Activated T-cell treated with anti-CD3 and anti-CD28 coated beads, Interleukin-2, amount 50 U/mL, for 4 hours (primary cell): ENCODE measurements around the gene GIT2. TPM values are rescaled to one million over a fixed set of nuclear protein-coding genes. Genes with fewer than 3 reads are reported as not detected.

ENCODE experiments used
- ATAC-seq, 2 donors: fragments of 200-7000 bp; cut with Tn5 transposase; one replicate each; pipeline ENCODE4 v1.10.0; 2021
- DNase-seq: peaks from one replicate; pipeline ENCODE4 v3.0.0-alpha.2; 2020
- H3K27me3 Mint-ChIP-seq: one replicate; pipeline ENCODE4 v1.8.0; 2021; ENCODE audit warnings: low read depth, mixed read lengths
- H3K36me3 Mint-ChIP-seq: one replicate; pipeline ENCODE4 v1.8.0; 2022; ENCODE audit warnings: mixed read lengths; ENCODE audit not compliant: insufficient read depth
- H3K4me1 Mint-ChIP-seq: one replicate; pipeline ENCODE4 v1.8.0; 2021; ENCODE audit warnings: low read depth, mixed read lengths
- H3K4me3 Mint-ChIP-seq: one replicate; pipeline ENCODE4 v1.8.0; 2021; ENCODE audit warnings: mild to moderate bottlenecking, moderate library complexity, mixed read lengths
- H3K9me3 Mint-ChIP-seq: one replicate; pipeline ENCODE4 v1.8.0; 2021; ENCODE audit warnings: mixed read lengths
- total RNA-seq, 3 donors: library from RNA; stranded (reverse); gene quantifications; one replicate each; pipeline ENCODE4 v1.2.1, GENCODE V29; 2021

The GIT2 gene
- total RNA-seq, 3 donors from 2014 or later, result 43.0 to 51.8 (median 49.0) TPM

- H3K36me3 Mint-ChIP-seq, result peaks cover 35% of the 10 kb centered on the region
- H3K4me3 Mint-ChIP-seq, result no peak overlapping the region
- H3K9me3 Mint-ChIP-seq, result no peaks in the 10 kb centered on the region
- ATAC-seq (no peak), DNase-seq (no peak)
- peaks cover 16% of the 10 kb centered on the region for H3K4me1 Mint-ChIP-seq
- H3K27me3 Mint-ChIP-seq, result no peaks in the 10 kb centered on the region
Measured at GRCh38 chr12:109952160-109952858, 43.9 kb downstream of the GIT2 start.

GRCh38 chr12:109951751-109952150 lies 44.4 kb downstream of the GIT2 start:
- no peak for ATAC-seq
- Mint-ChIP-seq H3K9me3 (no peaks in the 10 kb centered on the region), H3K4me1 (peaks cover 21% of the 10 kb centered on the region), H3K27me3 (no peaks in the 10 kb centered on the region), H3K4me3 (no peak overlapping the region), H3K36me3 (peaks cover 37% of the 10 kb centered on the region)
- DNase-seq, result no peak

DNA sequence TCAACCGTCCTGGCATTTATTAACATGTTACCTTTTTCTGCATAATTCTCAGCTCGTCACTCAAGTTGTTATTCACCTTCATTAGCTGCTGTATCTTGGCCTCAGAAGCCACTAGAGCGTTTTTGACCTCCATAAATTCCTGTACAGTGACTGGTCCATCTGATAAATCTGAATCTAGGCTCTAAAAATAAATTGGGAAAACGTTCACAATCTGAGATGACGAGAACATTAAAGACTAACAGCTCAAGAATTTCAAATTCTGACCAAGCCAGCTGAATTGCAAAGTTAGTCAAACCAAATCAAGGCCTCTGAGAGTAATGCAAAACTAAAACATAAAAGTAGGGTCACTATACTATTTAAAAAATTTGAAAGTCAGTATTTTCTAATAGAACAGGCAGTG lies 45.0 kb downstream of the GIT2 start:
- ATAC-seq, result no peak
- Mint-ChIP-seq H3K9me3 (no peaks in the 10 kb centered on the region), H3K36me3 (peaks cover 40% of the 10 kb centered on the region), H3K27me3 (no peaks in the 10 kb centered on the region), H3K4me1 (peaks cover 25% of the 10 kb centered on the region), H3K4me3 (no peak overlapping the region)
- no peak for DNase-seq

DNA sequence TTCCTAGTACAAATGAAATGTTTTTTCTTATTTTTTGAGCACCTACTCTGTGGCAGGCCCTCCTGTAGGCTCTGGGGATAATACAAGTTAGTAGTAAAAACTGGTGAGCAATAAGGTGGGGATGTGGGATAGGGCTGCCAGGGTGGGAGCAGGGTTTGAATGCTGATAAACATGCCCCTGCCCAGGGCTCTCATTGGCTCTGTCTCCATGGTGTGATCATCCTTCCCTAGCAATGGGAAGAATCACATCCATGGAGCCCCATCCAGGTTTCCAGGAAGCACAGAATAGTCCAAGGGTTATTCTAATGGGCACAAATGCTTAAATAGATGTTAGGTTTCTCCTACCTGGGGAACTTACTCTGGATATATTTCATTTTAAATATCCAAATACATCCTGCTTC lies 45.5 kb downstream of the GIT2 start:
- no peak overlapping the region for H3K4me3 Mint-ChIP-seq
- H3K4me1 Mint-ChIP-seq, result peaks cover 25% of the 10 kb centered on the region
- peaks cover 40% of the 10 kb centered on the region for H3K36me3 Mint-ChIP-seq
- H3K27me3 Mint-ChIP-seq, result no peaks in the 10 kb centered on the region
- no peak for ATAC-seq
- no peaks in the 10 kb centered on the region for H3K9me3 Mint-ChIP-seq
- no peak for DNase-seq

DNA sequence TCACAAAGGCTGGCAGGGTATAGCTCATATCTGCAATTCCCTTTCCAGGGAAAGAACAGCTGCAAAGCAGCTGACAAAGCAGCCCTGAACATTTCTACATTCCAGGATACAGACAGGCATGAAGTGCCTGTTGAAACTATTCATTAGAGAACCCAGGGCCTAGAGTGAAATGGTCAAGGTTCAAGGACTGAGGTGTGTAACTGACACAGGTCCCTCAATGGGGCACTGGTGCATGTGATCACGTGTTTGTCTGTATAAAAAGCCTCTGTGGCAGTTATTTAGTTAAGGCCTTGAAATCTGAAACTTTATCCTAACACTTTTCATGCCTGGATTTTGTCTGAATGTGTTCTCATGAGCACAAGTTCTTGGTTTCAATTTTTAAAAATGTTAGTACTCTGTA lies 47.1 kb downstream of the GIT2 start:
- no peak overlapping the region for H3K4me3 Mint-ChIP-seq
- ATAC-seq (no peak), DNase-seq (no peak)
- H3K27me3 Mint-ChIP-seq, result no peaks in the 10 kb centered on the region
- peaks cover 25% of the 10 kb centered on the region for H3K4me1 Mint-ChIP-seq
- H3K9me3 Mint-ChIP-seq, result no peaks in the 10 kb centered on the region
- H3K36me3 Mint-ChIP-seq, result peaks cover 43% of the 10 kb centered on the region

DNA sequence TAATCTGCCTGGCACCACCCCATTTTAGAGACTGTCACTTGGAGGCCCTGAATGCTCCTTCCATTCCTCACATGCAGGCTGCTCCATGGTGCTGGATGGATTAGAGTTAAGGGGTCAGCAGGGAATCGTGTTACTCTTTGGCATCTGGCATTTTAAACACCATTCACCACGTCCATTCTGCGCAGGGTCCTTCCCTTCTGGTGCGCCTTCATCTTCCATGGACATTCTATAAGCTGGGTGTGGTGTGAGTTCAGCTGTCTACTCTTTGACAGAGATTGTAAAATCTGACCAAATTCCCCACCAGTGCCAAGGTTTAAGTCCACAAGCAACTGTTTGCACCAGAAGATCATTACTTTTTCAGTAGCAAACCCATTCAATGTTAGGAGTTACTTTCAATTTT lies 47.8 kb downstream of the GIT2 start:
- H3K27me3 Mint-ChIP-seq, result no peaks in the 10 kb centered on the region
- peaks cover 25% of the 10 kb centered on the region for H3K4me1 Mint-ChIP-seq
- no peaks in the 10 kb centered on the region for H3K9me3 Mint-ChIP-seq
- no peak overlapping the region for H3K4me3 Mint-ChIP-seq
- ATAC-seq, result no peak
- H3K36me3 Mint-ChIP-seq, result peaks cover 39% of the 10 kb centered on the region
- DNase-seq, result no peak

- H3K27me3 Mint-ChIP-seq, result no peaks in the 10 kb centered on the region
- no peaks in the 10 kb centered on the region for H3K9me3 Mint-ChIP-seq
- ATAC-seq (peak in 1 of 2 donors; percentile 35), DNase-seq (no peak)
- H3K4me1 Mint-ChIP-seq, result peaks cover 24% of the 10 kb centered on the region
- peaks cover 32% of the 10 kb centered on the region for H3K36me3 Mint-ChIP-seq
- no peak overlapping the region for H3K4me3 Mint-ChIP-seq
Measured at GRCh38 chr12:109947521-109947920, 48.6 kb downstream of the GIT2 start.

DNA sequence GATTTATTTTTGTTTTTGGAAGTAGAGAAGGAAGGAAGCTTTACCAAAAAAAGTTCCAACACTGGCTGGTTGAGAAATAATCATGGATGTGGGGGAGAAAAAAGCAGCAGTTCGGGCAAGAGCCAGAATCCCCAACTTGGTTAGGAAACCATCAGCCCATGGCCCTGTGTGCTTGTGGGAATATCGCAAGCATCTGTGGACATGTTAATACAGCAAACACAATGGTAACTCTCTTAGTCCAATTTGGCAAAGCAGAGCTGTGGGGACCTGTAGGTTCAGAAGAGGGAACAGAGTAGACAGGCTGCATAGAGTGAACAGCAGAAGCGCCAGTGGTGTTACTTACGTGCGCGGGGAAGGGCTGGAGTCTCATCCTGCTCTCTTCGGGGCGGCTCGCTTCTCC lies 49.3 kb downstream of the GIT2 start:
- Mint-ChIP-seq H3K4me1 (peaks cover 21% of the 10 kb centered on the region), H3K27me3 (no peaks in the 10 kb centered on the region), H3K9me3 (no peaks in the 10 kb centered on the region), H3K36me3 (peaks cover 26% of the 10 kb centered on the region), H3K4me3 (no peak overlapping the region)
- ATAC-seq, result no peak
- DNase-seq, result no peak

DNA sequence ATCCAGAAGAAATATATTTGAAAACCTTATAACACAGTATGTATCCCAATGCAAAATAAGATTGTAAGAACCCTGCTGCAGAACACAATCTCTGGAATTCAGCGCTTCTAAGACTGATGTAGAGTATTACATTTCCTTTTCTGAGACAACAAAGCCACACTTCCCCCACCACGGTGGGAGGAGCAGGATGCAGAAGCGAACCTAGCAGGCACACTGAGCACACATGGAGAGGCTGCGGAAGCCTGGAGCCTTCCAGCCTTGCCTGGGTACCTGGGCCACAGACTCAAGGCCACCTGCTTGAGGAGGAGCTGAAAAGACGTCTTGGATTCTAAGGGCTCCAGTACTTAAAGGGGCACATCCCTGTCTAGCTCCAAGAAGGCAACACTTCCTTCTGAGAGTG lies 49.7 kb downstream of the GIT2 start:
- Mint-ChIP-seq H3K9me3 (no peaks in the 10 kb centered on the region), H3K36me3 (peaks cover 23% of the 10 kb centered on the region), H3K27me3 (no peaks in the 10 kb centered on the region), H3K4me1 (peaks cover 21% of the 10 kb centered on the region), H3K4me3 (no peak overlapping the region)
- ATAC-seq (no peak), DNase-seq (no peak)

- peaks cover 17% of the 10 kb centered on the region for H3K36me3 Mint-ChIP-seq
- ATAC-seq (no peak), DNase-seq (no peak)
- no peak overlapping the region for H3K4me3 Mint-ChIP-seq
- H3K9me3 Mint-ChIP-seq, result no peaks in the 10 kb centered on the region
- H3K4me1 Mint-ChIP-seq, result peaks cover 21% of the 10 kb centered on the region
- H3K27me3 Mint-ChIP-seq, result no peaks in the 10 kb centered on the region
Measured at GRCh38 chr12:109944561-109945359, 51.4 kb downstream of the GIT2 start.

DNA sequence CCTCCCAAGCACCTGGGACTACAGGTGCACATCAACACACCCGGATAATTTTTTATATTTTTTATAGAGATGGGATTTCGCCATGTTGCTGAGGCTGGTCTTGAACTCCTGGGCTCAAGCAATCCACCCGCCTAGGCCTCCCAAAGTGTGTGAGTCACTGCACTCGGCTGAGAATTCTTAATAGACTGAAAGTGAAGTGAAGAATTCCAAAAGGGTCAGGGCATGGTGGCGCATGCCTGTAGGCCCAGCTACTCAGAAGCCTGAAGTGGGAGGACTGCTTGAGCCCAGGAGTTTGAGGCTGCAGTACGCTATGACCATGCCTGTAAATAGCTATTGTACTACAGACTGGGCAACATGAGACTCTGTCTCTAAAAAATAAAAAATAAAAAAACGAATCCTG lies 52.4 kb downstream of the GIT2 start:
- peaks cover 22% of the 10 kb centered on the region for H3K36me3 Mint-ChIP-seq
- DNase-seq (no peak), ATAC-seq (no peak)
- no peaks in the 10 kb centered on the region for H3K9me3 Mint-ChIP-seq
- no peaks in the 10 kb centered on the region for H3K27me3 Mint-ChIP-seq
- peaks cover 21% of the 10 kb centered on the region for H3K4me1 Mint-ChIP-seq
- no peak overlapping the region for H3K4me3 Mint-ChIP-seq

DNA sequence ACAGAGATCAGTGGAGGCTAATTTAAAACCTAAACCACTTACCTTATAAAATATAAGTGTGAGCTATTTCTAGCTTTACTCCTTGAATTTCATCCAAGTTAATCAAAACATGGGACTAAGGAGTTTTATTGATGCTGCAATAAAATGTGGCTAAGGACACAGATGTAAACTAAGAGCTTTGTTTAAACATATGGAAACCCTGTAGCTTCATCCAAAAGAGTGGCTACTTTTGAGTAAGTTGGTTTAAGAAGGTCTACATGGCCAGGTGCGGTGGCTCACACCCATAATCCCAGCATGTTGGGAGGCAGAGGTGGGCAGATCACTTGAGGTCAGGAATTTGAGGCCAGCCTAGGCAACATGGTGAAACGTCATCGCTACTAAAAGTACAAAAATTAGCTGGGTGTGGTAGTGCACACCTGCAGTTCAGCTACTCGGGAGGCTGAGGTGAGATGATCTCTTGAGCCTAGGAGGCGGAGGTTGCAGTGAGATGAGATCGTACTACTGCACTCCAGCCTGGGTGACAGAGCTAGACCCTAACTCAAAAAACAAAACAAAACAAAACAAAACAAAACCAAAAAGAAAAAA lies 55.7 kb downstream of the GIT2 start:
- H3K36me3 Mint-ChIP-seq, result peaks cover 30% of the 10 kb centered on the region
- no peak overlapping the region for H3K4me3 Mint-ChIP-seq
- ATAC-seq, result no peak
- no peaks in the 10 kb centered on the region for H3K4me1 Mint-ChIP-seq
- H3K27me3 Mint-ChIP-seq, result no peaks in the 10 kb centered on the region
- no peaks in the 10 kb centered on the region for H3K9me3 Mint-ChIP-seq
- no peak for DNase-seq

DNA sequence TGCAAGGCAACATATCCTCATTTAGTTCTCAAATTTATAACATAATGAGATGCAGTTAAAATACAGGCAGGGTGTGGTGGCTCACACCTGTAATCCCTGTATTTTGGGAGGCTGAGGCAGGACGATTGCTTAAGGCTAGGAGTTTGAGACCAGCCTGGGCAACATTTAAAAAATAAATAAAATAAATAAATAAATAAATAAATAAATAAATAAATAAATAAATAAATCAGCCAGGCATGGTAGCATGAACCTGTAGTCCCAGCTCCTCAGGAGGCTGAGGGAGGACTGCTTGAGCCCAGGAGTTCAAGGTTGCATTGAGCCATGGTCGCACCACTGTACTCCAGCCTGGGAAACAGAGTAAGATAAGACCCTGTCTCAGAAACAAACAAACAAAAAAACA lies 56.7 kb downstream of the GIT2 start:
- no peak for DNase-seq
- Mint-ChIP-seq H3K27me3 (no peaks in the 10 kb centered on the region), H3K4me1 (no peaks in the 10 kb centered on the region), H3K9me3 (no peaks in the 10 kb centered on the region), H3K4me3 (no peak overlapping the region), H3K36me3 (peaks cover 23% of the 10 kb centered on the region)
- ATAC-seq, result no peak

- no peak overlapping the region for H3K4me3 Mint-ChIP-seq
- no peaks in the 10 kb centered on the region for H3K4me1 Mint-ChIP-seq
- DNase-seq (no peak), ATAC-seq (no peak)
- H3K9me3 Mint-ChIP-seq, result no peaks in the 10 kb centered on the region
- peaks cover 26% of the 10 kb centered on the region for H3K36me3 Mint-ChIP-seq
- H3K27me3 Mint-ChIP-seq, result no peaks in the 10 kb centered on the region
Measured at GRCh38 chr12:109938947-109939346, 57.2 kb downstream of the GIT2 start.

- Mint-ChIP-seq H3K27me3 (no peaks in the 10 kb centered on the region), H3K9me3 (no peaks in the 10 kb centered on the region), H3K4me1 (no peaks in the 10 kb centered on the region), H3K36me3 (peaks cover 35% of the 10 kb centered on the region), H3K4me3 (no peak overlapping the region)
- no peak for ATAC-seq
- DNase-seq, result no peak
Measured at GRCh38 chr12:109937371-109937770, 58.8 kb downstream of the GIT2 start.
